Transverse colon (tissue), 4 donors: Measurements from ENCODE around the gene MTOR.

Experiments
- POLR2AphosphoS5 ChIP-seq, 3 donors: sonication (generic); formaldehyde crosslinking; IDR thresholded peaks; one replicate each; pipeline ENCODE4 v1.6.1; 2016; ENCODE audit warnings: antibody characterized with exemption in 3 of 3
- TF ChIP-seq, protein P1 (sequence below), 5 experiments: fragments of 200-600 bp in 3 of 5; fragments of 450-650 bp in 2 of 5; sonication (generic) in 3 of 5; IDR thresholded peaks; 1 replicate in 2 of 5; 2 replicates in 3 of 5; pipeline ENCODE4 v1.5.1; 2016 to 2017; ENCODE audit warnings: antibody characterized with exemption in 5 of 5, inconsistent platforms in 3 of 5, mild to moderate bottlenecking in 2 of 5, moderate library complexity in 1 of 5

GRCh38 chr1:11145741-11146140, 116.6 kb downstream of the MTOR start:
- TF ChIP-seq, protein P1, sequence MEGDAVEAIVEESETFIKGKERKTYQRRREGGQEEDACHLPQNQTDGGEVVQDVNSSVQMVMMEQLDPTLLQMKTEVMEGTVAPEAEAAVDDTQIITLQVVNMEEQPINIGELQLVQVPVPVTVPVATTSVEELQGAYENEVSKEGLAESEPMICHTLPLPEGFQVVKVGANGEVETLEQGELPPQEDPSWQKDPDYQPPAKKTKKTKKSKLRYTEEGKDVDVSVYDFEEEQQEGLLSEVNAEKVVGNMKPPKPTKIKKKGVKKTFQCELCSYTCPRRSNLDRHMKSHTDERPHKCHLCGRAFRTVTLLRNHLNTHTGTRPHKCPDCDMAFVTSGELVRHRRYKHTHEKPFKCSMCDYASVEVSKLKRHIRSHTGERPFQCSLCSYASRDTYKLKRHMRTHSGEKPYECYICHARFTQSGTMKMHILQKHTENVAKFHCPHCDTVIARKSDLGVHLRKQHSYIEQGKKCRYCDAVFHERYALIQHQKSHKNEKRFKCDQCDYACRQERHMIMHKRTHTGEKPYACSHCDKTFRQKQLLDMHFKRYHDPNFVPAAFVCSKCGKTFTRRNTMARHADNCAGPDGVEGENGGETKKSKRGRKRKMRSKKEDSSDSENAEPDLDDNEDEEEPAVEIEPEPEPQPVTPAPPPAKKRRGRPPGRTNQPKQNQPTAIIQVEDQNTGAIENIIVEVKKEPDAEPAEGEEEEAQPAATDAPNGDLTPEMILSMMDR (IDR thresholded peaks at IDR 0.05): no peak
- TF ChIP-seq POLR2AphosphoS5 (IDR thresholded peaks at IDR 0.05): no peak
